ENCODE measurements around the gene EIF4A2.

Gene EIF4A2

DNA sequence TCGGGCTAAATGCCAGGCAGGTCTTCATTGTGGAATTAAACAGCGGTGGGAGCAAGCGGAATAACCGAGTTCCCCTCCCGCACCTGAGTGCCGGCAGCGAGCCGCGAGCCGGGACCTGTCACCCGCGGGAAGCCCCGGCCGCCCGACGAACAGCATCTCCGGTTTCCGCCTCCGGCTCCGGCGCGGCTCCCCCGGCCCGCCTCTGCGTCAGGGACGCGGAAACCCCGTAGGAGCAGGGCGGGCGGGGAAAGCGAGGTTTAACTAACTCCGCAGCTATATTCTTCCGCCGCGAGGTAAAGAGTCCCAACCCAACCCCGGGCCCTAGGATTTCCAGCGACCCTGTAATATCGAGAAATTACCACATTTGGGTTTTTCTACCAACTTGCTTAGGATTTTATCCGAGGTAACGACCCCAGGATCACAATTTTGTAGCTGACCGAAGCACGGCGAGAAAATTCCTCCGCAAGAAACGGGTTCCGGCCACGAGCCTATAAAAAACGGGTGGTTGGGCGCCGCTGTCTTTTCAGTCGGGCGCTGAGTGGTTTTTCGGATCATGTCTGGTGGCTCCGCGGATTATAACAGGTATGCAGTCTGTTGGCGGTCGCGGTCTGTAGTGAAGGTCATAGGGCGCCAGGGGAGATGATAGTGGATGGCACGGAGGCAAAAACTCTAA is at the start of gene EIF4A2:
Gene EIF4A2 (plus strand): TSS at position 520 of the 673 bp plus-strand sequence. CDS start 34 bp downstream, at position 554.
- Mint-ChIP-seq H3K36me3 (peaks cover 49% of the 10 kb centered on the region), H3K4me1 (peaks cover 47% of the 10 kb centered on the region), H3K27ac (peak within 1 kb of the TSS; percentile 97), H3K27me3 (peaks cover 17% of the 10 kb centered on the region), H3K9me3 (no peaks in the 10 kb centered on the region), H3K4me3 (peak within 1 kb of the TSS; percentile 93)
- peak; percentile 91 for DNase-seq
- CTCF ChIA-PET, result interaction anchor here (1.0 to 3.3 kb wide), 5 partner anchors 12 to 356 kb away, joined by 3 to 20 read pairs (median 3); partner anchors contain the start of gene RPL39L

DNA sequence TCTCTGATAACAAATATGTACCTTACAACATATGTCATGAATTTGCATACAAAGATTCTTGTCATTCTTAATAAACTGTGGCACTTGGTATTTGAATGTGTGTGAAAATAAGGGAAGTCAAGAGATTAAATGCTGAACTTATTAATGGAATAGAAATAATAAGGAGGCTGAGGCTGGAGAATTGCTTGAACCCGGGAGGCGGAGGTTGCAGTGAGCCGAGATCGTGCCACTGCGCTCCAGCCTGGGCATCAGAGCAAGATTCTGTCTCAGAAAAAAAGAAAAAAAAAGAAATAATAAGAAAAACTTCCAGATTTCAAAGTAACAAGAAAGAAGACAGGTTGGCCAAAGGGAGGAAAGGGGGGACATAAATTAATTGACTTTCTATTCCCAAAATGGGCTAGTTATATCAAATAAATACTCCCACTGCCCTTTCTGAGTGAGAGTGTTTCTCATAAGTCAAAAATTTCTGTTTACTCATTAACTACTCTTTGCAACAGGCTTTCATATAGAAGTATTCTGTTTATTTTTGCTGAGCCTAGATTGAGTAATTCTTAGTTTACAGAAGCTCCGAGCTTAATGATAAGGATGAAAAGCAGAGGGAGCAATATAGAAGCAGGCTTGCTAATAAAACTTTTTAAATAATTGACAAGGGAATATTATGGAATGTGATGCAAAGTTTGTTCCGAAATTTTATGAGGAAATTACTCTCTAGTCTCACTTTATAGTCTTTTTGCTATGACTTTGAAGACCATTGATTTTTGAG is 40.6 kb upstream of the EIF4A2 start:
- Mint-ChIP-seq H3K4me1 (peaks cover 4% of the 10 kb centered on the region), H3K4me3 (no peak overlapping the region), H3K27me3 (peaks cover 10% of the 10 kb centered on the region), H3K36me3 (no peaks in the 10 kb centered on the region), H3K27ac (no peak overlapping the region), H3K9me3 (no peaks in the 10 kb centered on the region)
- no peak for DNase-seq
- CTCF ChIA-PET, result no interaction called here

GRCh38 chr3:186743666-186744065 is 39.7 kb upstream of the EIF4A2 start:
- DNase-seq, result no peak
- Mint-ChIP-seq H3K4me3 (no peak overlapping the region), H3K27me3 (peaks cover 10% of the 10 kb centered on the region), H3K36me3 (no peaks in the 10 kb centered on the region), H3K9me3 (no peaks in the 10 kb centered on the region), H3K27ac (no peak overlapping the region), H3K4me1 (peaks cover 4% of the 10 kb centered on the region)
- CTCF ChIA-PET, result no interaction called here

DNA sequence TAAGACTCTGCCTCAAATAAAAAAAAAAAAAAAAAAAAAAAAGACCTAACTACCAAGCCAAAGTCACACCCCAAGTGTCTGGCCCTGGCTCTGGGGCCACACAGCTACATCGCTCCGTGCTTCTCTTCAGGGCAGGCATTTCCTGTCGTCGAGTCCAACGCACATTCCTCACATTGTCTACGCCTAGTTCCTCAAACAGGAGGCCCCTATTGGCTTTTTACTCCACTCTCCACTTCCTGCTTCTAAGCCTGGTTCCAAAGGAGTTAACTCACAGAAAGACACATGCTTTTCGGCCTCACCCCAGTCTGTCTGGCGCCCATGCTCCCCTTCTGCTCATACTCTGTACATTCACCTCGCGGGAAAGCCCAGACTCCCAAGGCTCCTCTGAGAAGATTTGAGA is 37.4 kb upstream of the EIF4A2 start:
- no peaks in the 10 kb centered on the region for H3K9me3 Mint-ChIP-seq
- H3K27ac Mint-ChIP-seq, result no peak overlapping the region
- no peak overlapping the region for H3K4me3 Mint-ChIP-seq
- DNase-seq, result peak; percentile 28
- no peaks in the 10 kb centered on the region for H3K36me3 Mint-ChIP-seq
- peaks cover 10% of the 10 kb centered on the region for H3K27me3 Mint-ChIP-seq
- H3K4me1 Mint-ChIP-seq, result peaks cover 4% of the 10 kb centered on the region
- CTCF ChIA-PET, result interaction anchor here (0.6 kb wide), 1 partner anchor 419 kb away, joined by 5 read pairs; no protein-coding TSS in a partner anchor

DNA sequence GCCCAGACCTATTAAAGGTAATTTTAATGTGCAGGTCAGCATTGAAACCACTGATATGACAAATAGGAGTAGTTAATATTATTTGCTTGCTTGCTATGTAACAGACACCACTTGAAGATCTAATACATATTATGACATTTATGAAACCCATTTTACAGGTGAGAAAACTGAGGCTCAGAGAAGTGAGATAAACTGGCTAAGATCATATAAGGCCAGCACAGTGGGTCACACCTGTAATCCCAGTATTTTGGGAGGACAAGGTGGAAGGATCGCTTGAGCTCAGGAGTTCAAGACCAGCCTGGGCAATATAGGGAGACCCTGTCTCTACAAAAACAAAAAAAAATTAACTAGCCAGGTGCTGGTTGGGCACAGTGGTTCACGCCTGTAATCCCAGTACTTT is 33.1 kb upstream of the EIF4A2 start:
- CTCF ChIA-PET, result no interaction called here
- Mint-ChIP-seq H3K9me3 (no peaks in the 10 kb centered on the region), H3K4me3 (no peak overlapping the region), H3K27me3 (peaks cover 19% of the 10 kb centered on the region), H3K36me3 (no peaks in the 10 kb centered on the region), H3K4me1 (peaks cover 10% of the 10 kb centered on the region), H3K27ac (no peak overlapping the region)
- DNase-seq, result no peak

GRCh38 chr3:186751480-186751879 is 31.9 kb upstream of the EIF4A2 start:
- Mint-ChIP-seq H3K4me1 (peaks cover 5% of the 10 kb centered on the region), H3K4me3 (no peak overlapping the region), H3K9me3 (no peaks in the 10 kb centered on the region), H3K27me3 (peaks cover 14% of the 10 kb centered on the region), H3K36me3 (no peaks in the 10 kb centered on the region), H3K27ac (no peak overlapping the region)
- CTCF ChIA-PET, result interaction anchor here (1.2 to 1.3 kb wide), 2 partner anchors 136 to 137 kb away, joined by 3 read pairs; no protein-coding TSS in a partner anchor
- DNase-seq, result no peak

- Mint-ChIP-seq H3K9me3 (no peaks in the 10 kb centered on the region), H3K27me3 (peaks cover 28% of the 10 kb centered on the region), H3K36me3 (no peaks in the 10 kb centered on the region), H3K27ac (no peak overlapping the region), H3K4me3 (no peak overlapping the region), H3K4me1 (peaks cover 5% of the 10 kb centered on the region)
- CTCF ChIA-PET, result interaction anchor here (1.4 to 2.5 kb wide), 2 partner anchors 137 to 139 kb away, joined by 5 to 8 read pairs; no protein-coding TSS in a partner anchor
- DNase-seq, result no peak
These were observed 29.4 kb upstream of the EIF4A2 start for GRCh38 chr3:186754006-186754405.

GRCh38 chr3:186754871-186755270 is 28.5 kb upstream of the EIF4A2 start:
- H3K4me1 Mint-ChIP-seq, result peaks cover 5% of the 10 kb centered on the region
- DNase-seq, result no peak
- H3K27ac Mint-ChIP-seq, result no peak overlapping the region
- no peak overlapping the region for H3K4me3 Mint-ChIP-seq
- H3K27me3 Mint-ChIP-seq, result peaks cover 33% of the 10 kb centered on the region
- no peaks in the 10 kb centered on the region for H3K9me3 Mint-ChIP-seq
- CTCF ChIA-PET, result interaction anchor here (2.5 kb wide), 1 partner anchor 138 kb away, joined by 8 read pairs; no protein-coding TSS in a partner anchor
- no peaks in the 10 kb centered on the region for H3K36me3 Mint-ChIP-seq

GRCh38 chr3:186757214-186757613 is 26.2 kb upstream of the EIF4A2 start:
- no peak for DNase-seq
- Mint-ChIP-seq H3K4me1 (peaks cover 5% of the 10 kb centered on the region), H3K27ac (no peak overlapping the region), H3K36me3 (no peaks in the 10 kb centered on the region), H3K4me3 (no peak overlapping the region), H3K9me3 (no peaks in the 10 kb centered on the region), H3K27me3 (peaks cover 33% of the 10 kb centered on the region)
- CTCF ChIA-PET, result no interaction called here

DNA sequence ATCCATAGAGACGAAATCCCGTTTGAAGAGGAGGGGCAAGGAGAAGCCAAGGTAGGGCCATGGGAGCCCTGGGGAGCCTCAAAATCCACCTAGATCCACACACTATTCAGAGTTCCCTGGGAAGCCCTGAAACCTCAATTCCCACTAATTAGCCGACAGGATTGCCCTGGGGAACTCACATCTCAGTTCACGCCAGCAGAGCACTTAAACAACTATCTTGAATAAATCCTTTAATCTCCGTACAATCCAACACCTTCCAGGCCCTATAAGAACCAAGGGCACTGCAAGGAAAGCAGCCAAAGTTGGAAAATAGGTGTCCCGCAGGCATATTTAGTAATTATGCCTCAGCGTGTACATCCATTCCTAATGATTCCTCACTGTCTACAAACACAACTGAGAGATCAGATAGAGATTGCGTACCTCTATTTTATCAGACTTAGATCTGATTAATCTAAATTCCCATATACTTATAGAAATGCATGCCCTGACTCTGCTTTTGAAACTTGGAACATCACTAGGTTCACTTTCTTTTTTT is 25.6 kb upstream of the EIF4A2 start:
- H3K4me3 Mint-ChIP-seq, result no peak overlapping the region
- peaks cover 33% of the 10 kb centered on the region for H3K27me3 Mint-ChIP-seq
- CTCF ChIA-PET, result no interaction called here
- DNase-seq, result no peak
- no peaks in the 10 kb centered on the region for H3K9me3 Mint-ChIP-seq
- H3K4me1 Mint-ChIP-seq, result peaks cover 5% of the 10 kb centered on the region
- no peaks in the 10 kb centered on the region for H3K36me3 Mint-ChIP-seq
- no peak overlapping the region for H3K27ac Mint-ChIP-seq

- DNase-seq, result no peak
- no peaks in the 10 kb centered on the region for H3K9me3 Mint-ChIP-seq
- H3K27me3 Mint-ChIP-seq, result peaks cover 22% of the 10 kb centered on the region
- H3K4me1 Mint-ChIP-seq, result no peaks in the 10 kb centered on the region
- no peaks in the 10 kb centered on the region for H3K36me3 Mint-ChIP-seq
- CTCF ChIA-PET, result no interaction called here
- H3K4me3 Mint-ChIP-seq, result no peak overlapping the region
- H3K27ac Mint-ChIP-seq, result no peak overlapping the region
These were observed 24.0 kb upstream of the EIF4A2 start for GRCh38 chr3:186759231-186759930.

DNA sequence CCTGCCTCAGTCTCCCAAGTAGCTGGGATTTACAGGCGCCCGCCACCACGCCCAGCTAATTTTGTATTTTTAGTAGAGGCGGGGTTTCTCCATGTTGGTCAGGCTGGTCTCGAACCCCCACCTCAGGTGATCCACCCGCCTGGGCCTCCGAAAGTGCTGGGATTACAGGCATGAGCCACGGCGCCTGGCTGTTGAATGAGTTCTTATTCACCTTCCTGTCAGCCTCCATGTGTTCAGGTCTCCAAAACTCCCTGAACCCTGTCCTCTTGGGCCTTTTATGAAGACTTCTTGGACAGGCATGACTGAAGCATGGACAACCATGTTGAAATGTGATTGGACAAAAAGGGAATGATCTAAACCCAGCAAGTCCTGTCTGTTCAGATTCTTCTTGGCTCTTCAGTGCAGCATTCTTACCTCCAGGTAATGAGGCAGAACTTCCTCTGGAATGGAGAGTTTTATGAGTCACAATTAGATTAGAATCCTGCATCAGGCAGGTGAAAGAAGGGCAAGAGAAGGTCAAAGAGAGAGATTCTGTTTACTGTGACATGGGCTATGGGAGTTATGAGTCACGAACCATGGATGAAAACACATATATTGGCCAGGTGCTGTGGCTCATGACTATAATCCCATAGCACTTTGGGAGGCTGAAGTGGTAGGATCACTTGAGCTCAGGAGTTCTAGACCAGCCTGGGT is 23.1 kb upstream of the EIF4A2 start:
- DNase-seq, result no peak
- no peaks in the 10 kb centered on the region for H3K4me1 Mint-ChIP-seq

GRCh38 chr3:186760897-186761447 is 22.4 kb upstream of the EIF4A2 start:
- Mint-ChIP-seq H3K27me3 (peaks cover 22% of the 10 kb centered on the region), H3K27ac (no peak overlapping the region), H3K36me3 (no peaks in the 10 kb centered on the region), H3K9me3 (no peaks in the 10 kb centered on the region), H3K4me1 (no peaks in the 10 kb centered on the region), H3K4me3 (no peak overlapping the region)
- DNase-seq, result no peak
- CTCF ChIA-PET, result no interaction called here

More for the DNA sequence above, 23.1 kb upstream of the EIF4A2 start:
- Mint-ChIP-seq H3K9me3 (no peaks in the 10 kb centered on the region), H3K27me3 (peaks cover 22% of the 10 kb centered on the region), H3K27ac (no peak overlapping the region), H3K36me3 (no peaks in the 10 kb centered on the region), H3K4me3 (no peak overlapping the region)
- CTCF ChIA-PET, result no interaction called here
